Measurements from ENCODE around the gene PRDM11.
A peak's percentile ranks its signal among the peaks of the same experiment; 100 is the strongest.

Gene PRDM11

DNA sequence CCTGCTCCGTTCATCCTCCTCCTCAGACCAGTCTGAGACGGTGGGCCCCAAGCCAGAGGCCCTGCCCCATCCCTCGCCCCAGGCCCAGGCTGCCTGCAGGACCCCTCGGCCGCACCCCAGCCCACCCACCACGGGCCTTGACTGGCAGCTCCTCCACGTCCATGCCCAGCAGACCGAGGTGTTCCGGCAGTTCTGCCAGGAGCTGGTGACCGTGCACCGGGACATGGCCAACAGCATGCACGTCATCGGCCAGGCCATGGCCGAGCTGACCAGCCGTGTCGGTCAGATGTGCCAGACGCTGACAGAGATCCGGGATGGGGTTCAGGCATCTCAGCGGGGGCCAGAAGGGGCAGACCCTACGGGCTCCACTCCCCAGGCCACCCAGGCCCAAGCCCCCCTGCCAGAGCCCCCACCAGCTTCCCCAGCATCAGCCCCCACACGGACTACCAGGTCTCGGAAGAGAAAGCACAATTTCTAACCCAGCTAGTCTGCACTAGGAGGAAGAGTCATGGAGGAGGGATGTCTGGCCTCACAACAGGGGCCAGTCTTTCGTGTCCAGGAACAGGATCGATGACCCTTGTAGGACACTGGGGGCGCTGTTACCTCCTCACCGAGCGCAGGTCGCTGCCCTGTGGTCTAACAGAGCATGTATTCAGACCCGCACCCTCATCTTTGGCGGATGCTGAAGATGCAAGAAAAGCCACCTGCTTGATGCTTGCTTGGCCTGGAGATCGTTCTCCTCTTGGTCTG lies 66.3 kb downstream of the PRDM11 start:
- DNase-seq, result no peak

DNA sequence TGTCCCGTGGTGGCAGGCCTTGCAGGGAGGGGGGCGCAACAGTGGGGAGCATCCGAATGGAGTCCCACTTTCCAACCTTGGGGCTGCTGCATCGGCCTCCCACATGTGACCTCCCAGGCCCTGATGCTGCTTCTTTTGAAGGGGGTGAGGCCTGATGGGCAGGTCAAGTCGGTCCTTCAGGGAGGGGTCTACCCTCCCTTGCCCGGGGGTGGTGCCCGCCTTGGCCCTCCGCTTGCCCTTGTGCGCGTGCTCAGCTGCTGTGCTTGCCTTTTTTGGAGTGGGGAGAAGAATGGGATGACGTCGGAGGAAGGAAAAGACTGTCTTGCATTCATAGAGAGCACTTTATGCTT lies 66.9 kb downstream of the PRDM11 start:
- no peak for DNase-seq

DNA sequence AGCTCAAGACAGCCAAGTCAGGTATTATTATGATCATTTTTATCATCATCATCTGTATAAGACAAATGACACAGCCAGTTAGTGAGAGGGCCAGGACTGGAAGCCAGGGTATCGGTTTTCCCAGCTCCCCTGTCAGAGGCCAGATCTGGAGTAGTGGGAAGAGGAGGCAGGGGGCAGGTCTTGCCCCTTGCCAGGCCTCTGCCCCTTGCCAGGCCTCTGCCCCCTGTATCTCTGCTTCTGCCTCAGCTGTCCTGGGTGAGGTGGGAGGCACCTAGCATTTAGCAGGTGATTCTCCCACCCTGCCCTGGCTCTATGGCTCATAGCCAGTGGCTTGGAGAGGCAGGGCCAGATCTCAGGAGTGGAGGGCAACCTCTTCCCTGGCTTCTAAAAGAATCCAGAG lies 67.3 kb downstream of the PRDM11 start:
- no peak for DNase-seq

DNA sequence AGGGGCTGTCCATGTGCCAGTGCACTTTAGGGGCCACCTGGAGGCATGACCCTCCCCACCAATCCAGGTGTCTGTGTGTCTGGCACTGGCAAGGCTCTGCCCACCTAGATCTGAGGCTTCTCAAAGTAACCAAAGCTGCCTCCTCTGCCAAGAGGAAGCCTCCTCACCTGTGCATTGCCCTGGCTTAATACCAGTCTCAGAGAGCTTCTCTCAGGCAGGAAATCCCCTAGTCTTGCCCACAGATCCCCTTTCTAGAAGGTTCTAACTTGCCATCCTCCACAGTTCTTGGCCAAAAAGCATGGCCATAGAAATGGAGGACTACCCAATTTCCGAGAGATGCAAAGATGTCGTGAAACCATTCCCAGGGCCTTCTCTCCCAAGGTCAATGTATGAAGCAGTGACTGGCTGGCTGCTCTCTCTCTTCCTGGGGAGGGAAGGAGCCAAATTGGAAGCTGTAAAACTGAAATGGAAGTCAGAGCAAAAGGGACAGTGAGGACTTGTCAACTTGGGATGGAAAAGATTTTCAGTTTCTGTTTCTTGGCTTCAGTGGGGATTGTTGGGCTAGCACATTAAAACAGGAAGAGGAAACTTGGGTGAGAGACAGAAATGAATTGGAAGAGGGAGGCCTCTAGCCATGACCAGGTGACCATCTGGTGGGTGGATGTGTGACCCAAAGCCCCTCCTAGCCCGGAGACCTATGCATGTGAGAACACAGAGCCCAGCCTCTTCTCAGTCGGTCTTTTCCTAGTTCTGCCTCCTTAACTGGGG lies 68.8 kb downstream of the PRDM11 start:
- no peak for DNase-seq

DNA sequence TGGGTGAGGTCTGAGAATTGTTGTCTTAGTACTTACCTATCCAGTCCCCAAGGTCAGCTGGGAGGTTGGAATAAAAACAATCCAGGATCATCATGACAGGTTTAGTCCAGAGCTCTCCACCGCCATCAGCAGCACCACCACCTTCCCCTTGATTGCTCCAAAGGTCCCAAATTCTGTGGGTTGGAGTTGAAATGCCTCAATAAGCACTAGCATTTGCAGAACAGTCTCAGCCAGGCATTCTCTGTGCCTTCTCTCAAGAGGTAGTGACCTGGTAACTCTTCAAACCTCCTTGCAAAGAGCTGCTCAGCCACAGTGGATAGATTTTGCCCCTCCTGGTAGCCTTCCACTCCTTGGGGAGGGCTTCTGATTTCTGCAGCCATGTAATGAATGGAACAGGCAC lies 69.6 kb downstream of the PRDM11 start:
- DNase-seq, result no peak

DNA sequence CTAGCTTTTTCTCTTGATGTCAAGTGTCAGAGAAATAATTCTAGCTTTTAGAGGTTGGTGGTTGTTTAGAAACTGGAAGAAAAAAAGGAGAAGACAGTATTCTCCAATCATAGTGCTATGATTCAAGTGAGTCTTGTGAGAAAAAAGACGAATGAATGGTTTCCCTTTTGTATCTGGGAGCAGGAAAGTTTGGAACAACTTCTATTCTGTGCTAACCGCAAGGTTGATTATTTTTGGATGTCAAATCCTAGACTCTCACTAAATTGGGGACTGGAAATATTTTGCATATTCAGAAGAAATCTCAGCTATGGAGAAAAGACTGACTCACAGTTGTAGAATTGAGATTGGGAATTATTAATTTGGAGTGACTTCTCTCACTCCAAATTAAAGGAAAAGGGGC lies 70.5 kb downstream of the PRDM11 start:
- no peak for DNase-seq

DNA sequence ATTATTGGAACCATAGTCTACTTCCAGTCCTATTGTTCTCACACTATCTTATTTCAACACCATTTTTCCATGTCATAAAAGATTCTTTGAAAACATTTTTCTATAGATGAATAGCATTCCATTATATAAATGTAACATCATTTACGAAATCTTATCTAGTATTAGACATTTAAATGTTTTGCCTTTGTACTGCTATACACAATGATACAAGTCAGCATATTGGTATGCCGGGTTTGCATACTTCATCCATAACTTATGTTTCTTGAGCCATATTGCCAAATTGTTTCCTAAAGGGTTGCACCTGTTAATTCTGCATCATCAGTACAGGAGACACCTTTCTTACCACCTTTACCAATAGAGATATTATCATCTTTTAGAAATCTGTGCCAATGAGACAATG lies 71.6 kb downstream of the PRDM11 start:
- no peak for DNase-seq

DNA sequence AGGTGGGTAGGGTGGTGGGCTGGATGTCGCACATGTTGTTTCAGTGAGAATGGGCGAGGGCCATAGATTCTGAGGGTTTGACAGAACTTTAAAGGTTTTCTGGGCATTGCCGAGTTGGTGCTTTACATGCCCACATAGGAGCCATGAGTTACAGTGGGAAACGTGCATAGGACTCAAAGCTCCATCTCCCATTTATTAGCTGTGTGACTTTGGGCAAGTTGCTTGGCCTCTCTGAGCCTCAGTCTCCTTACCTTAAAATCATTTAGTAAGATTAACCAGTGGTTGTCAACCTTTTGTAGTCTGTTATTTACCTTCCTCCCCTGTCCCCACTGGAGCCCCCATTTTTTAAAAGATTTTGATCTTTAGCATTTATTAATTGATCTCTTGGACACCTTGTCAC lies 72.3 kb downstream of the PRDM11 start:
- no peak for DNase-seq

DNA sequence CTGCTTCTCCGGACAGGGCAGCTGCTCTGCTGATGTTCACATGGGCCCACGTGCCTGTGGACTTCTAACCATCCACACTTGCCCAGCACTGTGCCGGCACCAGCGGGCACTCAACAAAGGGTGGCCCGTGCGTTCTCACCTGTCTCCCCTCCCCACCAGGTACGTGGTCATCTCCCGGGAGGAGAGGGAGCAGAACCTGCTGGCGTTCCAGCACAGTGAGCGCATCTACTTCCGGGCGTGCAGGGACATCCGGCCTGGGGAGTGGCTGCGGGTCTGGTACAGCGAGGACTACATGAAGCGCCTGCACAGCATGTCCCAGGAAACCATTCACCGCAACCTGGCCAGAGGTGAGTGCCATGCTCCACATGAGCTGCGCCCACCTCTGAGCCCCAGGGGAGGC lies 73.0 kb downstream of the PRDM11 start:
- DNase-seq, result no peak

DNA sequence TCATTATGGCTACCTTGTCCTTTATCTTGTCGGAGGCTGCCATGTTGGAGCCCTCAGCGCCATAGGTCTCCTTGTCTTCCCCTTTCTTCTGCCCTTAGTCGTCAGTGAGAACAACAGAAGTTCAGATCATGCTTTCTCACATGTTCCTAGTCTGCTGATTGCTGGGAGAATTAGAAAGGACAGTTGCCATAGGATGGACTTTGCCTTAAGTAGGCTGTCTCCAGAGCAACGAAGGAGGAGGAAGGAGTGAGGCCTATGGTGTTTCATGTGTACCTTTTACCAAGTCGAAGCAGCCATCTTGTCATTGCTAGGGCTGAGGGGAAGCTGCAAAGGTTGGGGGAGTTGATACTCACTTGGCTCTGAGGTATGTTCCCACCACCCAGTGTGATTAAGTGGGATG lies 77.1 kb downstream of the PRDM11 start:
- no peak for DNase-seq

DNA sequence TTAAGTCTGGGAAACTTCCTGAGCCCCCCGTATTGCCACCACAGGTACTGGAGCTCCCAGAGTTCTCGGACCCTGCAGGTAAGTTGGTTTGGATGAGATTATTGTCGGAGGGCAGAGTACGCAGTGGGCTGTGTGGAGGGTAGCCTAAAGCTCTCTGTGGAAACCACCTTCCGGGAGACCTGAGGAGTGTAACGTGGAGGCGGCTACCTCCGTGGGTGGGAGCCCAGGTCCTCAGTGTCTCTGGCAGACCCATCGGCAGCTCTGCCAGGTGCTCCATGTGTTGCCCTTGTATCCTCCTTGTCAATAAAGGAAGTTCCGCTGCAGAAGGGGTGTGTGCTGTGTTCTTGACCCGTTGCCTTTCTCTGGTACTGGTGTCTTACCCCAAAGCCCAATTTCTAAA lies 78.3 kb downstream of the PRDM11 start:
- DNase-seq, result no peak

DNA sequence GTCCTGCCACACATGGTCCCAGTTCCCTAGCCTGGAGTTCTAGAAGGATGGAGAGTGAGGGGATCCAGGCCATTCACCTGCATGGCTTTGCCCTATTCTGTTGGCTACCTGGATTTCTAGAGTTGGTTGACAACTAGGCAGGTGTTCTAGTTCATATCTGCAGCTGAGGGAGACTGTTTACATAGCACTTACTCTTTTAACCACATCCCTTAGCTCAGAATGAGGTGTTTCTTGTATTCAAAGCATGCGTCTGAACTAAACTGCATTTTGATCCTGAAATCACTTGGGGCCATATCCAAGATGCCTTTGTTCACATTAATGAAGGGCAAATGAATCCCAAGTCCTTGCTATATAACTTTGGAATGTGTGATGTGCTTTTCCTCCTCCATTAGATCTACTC lies 78.8 kb downstream of the PRDM11 start:
- no peak for DNase-seq

DNA sequence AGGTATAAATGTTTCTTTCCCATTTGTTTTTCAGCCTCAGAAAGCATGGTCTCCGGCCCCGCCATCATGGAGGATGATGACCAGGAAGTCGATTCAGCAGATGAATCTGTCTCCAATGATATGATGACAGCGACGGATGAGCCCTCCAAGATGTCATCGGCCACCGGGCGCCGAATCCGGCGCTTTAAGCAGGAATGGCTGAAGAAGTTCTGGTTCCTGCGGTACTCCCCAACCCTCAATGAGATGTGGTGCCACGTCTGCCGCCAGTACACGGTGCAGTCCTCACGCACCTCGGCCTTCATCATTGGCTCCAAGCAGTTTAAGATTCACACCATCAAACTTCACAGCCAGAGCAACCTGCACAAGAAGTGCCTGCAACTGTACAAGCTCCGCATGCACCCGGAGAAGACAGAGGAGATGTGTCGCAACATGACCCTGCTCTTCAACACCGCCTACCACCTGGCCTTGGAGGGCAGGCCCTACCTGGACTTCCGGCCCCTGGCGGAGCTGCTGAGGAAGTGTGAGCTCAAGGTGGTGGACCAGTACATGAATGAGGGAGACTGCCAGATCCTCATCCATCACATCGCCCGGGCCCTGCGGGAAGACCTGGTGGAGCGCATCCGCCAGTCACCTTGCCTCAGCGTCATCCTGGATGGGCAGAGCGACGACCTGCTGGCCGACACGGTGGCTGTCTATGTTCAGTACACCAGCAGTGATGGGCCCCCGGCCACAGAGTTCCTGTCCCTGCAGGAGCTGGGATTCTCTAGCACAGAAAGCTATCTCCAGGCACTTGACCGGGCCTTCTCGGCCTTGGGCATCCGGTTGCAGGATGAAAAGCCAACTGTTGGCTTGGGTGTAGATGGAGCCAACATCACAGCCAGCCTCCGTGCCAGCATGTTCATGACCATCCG lies 79.8 kb downstream of the PRDM11 start:
- no peak for DNase-seq

DNA sequence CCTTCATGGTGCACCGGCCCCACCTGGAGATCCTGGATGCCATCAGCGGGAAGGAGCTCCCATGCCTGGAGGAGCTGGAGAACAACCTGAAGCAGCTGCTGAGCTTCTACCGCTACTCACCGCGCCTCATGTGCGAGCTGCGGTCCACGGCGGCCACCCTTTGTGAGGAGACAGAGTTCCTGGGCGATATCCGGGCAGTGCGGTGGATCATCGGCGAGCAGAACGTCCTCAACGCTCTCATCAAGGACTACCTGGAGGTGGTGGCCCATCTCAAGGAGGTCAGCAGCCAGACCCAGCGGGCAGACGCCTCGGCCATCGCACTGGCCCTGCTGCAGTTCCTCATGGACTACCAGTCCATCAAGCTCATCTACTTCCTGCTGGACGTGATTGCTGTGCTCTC lies 80.5 kb downstream of the PRDM11 start:
- no peak for DNase-seq

DNA sequence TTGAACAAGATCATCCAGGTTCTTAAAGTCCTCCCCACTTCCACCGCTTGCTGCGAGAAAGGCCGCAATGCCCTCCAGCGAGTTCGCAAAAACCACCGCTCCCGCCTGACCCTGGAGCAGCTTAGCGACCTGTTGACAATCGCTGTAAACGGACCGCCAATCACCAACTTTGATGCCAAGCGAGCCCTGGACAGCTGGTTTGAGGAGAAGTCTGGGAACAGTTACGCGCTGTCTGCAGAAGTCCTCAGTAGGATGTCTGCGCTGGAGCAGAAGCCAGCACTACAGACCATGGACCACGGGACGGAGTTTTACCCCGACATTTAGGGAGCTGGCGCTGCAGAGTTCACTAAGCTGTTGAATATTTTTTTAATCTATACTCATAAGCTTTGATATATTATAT lies 81.4 kb downstream of the PRDM11 start:
- no peak for DNase-seq

DNA sequence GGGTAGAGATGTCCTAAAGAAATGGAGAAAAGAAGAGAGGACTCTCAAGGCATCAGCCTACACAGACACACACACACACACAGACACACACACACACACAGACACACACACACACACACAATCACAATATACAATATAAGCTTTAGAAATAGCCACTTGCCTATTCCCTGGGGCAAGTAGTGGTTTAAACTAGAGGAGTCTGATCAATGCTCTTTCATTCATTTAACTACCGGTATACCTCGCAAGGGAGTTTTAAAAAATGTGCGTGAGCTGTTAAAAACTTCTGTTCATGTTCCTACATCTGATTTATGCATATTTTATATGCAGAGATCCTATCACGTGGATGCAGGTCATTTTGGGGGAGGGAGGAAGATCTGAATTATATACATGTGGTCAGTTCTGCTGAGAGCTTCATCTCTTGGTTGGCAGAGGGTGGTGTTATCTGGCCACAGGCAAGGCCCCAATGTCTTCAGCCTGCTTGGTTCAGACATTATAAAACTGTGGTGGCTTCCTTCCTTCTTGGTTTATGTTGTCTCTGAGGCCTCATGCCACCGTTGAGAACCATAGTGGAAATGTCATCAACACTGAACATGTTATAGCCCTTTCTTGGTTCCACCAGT lies 83.1 kb downstream of the PRDM11 start:
- no peak for DNase-seq

DNA sequence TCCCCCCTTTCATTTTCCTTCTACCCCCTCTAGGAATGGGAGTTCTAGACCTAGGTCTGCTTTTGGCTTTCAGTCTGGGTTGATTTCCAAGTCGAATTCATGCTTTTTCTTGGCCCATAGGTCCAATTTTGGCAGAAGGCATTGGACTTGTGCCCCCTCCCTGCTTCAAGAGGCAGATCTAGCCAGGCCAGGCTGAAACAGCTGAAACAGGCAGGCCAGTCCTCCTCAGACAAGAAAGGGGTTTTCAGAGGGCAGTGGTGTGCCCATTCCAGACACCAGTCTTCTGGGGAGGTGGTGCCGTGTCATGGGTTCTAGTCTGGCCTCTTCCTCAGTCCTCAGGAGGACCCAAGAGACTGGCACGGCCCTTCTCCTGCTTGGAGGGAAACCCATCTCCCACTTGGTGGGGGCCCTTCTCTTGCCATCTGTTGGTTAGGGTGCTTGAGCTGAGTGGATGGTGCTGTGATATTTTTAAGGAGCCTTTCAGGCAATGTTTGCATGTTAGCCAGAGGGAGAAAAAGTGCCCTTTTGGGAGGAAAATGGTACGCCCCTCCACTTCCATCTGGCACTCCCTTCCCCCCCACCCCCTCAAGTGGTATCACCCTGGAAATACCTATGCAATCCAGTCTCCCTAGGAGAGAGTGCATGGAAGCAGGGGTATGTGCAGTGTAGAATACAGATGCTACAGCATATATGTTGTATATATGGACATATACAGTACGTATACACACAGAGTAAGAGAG lies 86.1 kb downstream of the PRDM11 start:
- no peak for DNase-seq

DNA sequence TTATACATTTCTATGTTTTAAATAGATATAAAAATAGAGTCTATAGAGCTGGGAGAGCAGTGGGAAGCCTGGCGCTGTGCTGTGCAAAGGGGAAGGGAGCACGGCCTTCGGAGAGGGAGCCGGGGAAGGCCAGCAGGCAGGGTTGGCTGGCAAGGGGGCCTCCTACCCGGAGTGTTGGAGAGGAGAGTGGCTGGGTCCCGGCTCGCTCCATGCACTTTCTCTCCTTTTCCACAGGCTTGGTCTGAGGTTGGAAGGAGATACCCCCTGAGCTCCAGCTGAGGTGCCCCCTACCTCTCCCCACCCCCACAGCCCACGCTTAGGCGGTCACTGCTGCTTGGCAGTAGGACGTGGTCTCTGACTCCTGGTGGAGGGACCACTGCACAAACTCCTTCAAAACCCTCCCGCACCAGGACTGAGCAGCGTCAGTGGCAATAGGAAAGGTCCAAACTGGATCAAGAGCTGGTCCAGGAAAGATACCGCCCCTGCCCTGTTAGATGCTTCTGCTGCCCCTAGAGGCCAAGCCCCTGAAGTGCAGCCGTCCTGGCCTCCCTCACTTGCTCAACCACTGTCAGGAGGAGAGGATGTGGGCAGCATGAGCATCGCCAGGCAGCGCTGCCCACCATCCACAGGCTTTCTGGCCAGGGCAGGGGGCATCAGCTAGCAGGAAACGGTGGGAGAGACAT lies 86.8 kb downstream of the PRDM11 start:
- DNase-seq, result peak; percentile 52

DNA sequence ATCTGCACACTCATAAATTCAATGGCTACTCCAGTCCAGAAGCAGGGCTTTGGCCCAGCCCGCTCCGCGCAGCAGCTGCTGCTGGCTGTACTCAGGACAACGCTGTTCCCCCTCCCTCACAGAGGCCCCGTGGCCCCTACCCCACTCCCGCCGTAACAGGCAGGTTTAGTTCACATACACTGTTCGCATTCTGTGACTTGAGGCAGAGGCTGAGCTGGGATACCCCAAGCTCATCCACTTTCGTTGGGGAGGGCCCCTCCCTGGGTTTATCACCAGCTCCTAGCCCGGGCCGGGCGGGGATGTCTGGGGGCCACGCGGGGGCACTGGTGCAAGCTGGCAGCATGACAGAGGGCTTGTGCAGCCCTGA lies 87.3 kb downstream of the PRDM11 start:
- no peak for DNase-seq

DNA sequence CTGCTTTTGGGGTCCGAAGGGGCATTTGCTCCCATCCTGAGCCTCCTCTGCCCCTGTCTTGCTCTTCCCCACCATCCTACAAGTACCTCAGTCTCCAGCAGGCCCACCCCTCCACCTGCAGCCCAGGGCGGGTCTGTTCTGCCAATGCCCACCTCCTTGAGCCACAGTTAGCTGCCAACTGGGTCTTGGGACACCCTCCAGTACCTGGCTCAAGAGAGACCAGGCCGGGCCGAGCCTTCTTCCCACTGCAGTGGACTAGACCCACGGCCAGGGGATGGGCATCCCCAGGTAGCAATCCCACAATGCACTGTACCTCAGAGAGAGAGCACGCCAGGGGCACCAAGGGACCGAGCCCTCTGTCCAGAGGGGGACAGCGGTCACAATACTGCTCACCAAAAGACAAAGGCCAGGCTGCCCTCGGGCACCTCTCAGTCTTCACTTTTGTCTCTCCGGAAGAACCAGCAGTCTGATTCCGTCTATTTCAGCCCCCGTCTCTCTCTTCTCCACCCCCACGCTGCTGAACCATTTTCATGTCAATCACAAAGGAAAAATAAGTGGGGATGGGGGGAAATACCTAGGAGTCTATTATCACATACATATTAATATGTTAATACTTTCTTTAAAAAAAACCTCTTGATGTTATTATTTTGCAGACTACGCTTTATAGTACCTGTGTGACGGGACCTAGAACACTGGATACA lies 88.0 kb downstream of the PRDM11 start:
- no peak for DNase-seq

DNA sequence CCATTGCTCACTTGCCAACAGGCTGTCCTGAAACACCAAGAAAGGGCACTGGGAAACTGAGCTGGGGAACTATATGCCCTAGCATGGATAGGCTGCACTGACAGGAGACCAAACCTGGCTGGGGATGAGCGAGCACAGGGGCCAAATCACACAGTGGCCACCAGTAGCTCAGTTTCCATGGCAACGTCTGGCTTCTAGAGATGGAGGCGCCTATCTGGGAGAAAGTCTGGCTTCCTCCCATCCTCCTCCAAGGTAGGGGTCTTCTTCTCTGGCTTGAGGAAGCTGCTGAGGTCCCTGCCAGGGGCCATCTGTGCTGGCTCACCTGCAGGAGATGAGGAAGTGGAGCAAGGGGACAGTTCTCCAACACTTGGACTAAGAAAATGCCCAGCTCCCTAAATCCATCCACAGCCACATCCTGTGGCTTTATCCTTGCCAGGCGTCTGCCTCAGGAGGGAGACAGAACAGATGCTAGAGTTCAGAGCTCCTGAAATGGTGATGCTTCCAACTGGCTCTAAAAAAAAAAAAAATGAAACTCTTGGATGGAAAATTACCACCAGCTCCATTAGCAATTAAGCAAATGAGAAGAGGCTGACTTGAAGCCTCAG lies 91.4 kb downstream of the PRDM11 start:
- DNase-seq, result no peak

Data from CD4-positive, alpha-beta T cell treated with Interleukin-17A for 1 hour (primary cell).